Measurements from ENCODE around the gene CTBP2. TPM values are rescaled to one million over a fixed set of nuclear protein-coding genes. Genes with fewer than 3 reads are reported as not detected.
A peak's percentile ranks its signal among the peaks of the same experiment; 100 is the strongest.

The CTBP2 gene
- total RNA-seq, 1 experiment from 2014 or later = 191 TPM

GRCh38 chr10:125127110-125127509 lies 33.3 kb downstream of the CTBP2 start:
- peak overlapping the region; percentile 19 for H3K27ac Mint-ChIP-seq
- H3K4me3 Mint-ChIP-seq = no peak overlapping the region
- peaks cover 55% of the 10 kb centered on the region for H3K36me3 Mint-ChIP-seq
- POLR2A ChIA-PET = no interaction called here
- TF ChIP-seq E2F4 (CRISPR knock-in tag; IDR thresholded peaks at IDR 0.05; ENCODE audit: borderline replicate concordance, low read depth) (no peak), ESRRA (CRISPR knock-in tag; IDR thresholded peaks at IDR 0.05; ENCODE audit: borderline replicate concordance) (no peak), AFF4 (CRISPR knock-in tag; IDR thresholded peaks at IDR 0.05; ENCODE audit: borderline replicate concordance) (no peak), ZNF423 (CRISPR knock-in tag; IDR thresholded peaks at IDR 0.05) (no peak), FOXP1 (CRISPR knock-in tag; IDR thresholded peaks at IDR 0.05; ENCODE audit: borderline replicate concordance) (no peak), ZNF512 (CRISPR knock-in tag; IDR thresholded peaks at IDR 0.05; ENCODE audit: borderline replicate concordance) (no peak)
- DNase-seq (ENCODE audit: low spot score) (peak; percentile 7), ATAC-seq (no peak)
- H3K27me3 Mint-ChIP-seq (ENCODE audit: low read depth) = no peaks in the 10 kb centered on the region
- H3K9me3 Mint-ChIP-seq = no peaks in the 10 kb centered on the region
- CTCF ChIA-PET = interaction anchor here (0.6 to 1.1 kb wide), 4 partner anchors 66 to 211 kb away, joined by 3 to 4 read pairs (median 3); no protein-coding TSS in a partner anchor
- H3K4me1 Mint-ChIP-seq = peaks cover 92% of the 10 kb centered on the region

GRCh38 chr10:125125951-125126735 lies 34.2 kb downstream of the CTBP2 start:
- H3K4me3 Mint-ChIP-seq = no peak overlapping the region
- CTCF ChIA-PET = interaction anchor here (0.6 to 1.1 kb wide), 4 partner anchors 65 to 212 kb away, joined by 3 to 4 read pairs (median 3); no protein-coding TSS in a partner anchor
- no peak; the same call in 1 of the 2 replicates for ATAC-seq
- POLR2A ChIA-PET = interaction anchor here (0.5 kb wide), 1 partner anchor 36 kb away, joined by 3 read pairs; no protein-coding TSS in a partner anchor
- TF ChIP-seq TEAD1 (CRISPR knock-in tag; IDR thresholded peaks at IDR 0.05) = no peak
- no peak for TF ChIP-seq FOXK1 (CRISPR knock-in tag; IDR thresholded peaks at IDR 0.05)
- TF ChIP-seq IRF2 (CRISPR knock-in tag; IDR thresholded peaks at IDR 0.05; ENCODE audit: borderline replicate concordance, low read depth) = no peak
- no peak for TF ChIP-seq ZNF121 (CRISPR knock-in tag; IDR thresholded peaks at IDR 0.05)
- no peak for TF ChIP-seq ATF2 (CRISPR knock-in tag; IDR thresholded peaks at IDR 0.05; ENCODE audit: borderline replicate concordance, low read depth)
- no peak for TF ChIP-seq AR (CRISPR knock-in tag; IDR thresholded peaks at IDR 0.05)
- no peak for TF ChIP-seq MLX (CRISPR knock-in tag; IDR thresholded peaks at IDR 0.05)
- no peak for TF ChIP-seq MXD4 (CRISPR knock-in tag; IDR thresholded peaks at IDR 0.05; ENCODE audit: borderline replicate concordance)
- no peak for TF ChIP-seq ERG (CRISPR knock-in tag; IDR thresholded peaks at IDR 0.05)
- H3K4me1 Mint-ChIP-seq = peaks cover 92% of the 10 kb centered on the region
- no peaks in the 10 kb centered on the region for H3K27me3 Mint-ChIP-seq (ENCODE audit: low read depth)
- peak overlapping the region; percentile 39; the same call in 1 of the 2 replicates for H3K27ac Mint-ChIP-seq
- H3K9me3 Mint-ChIP-seq = no peaks in the 10 kb centered on the region
- H3K36me3 Mint-ChIP-seq = peaks cover 54% of the 10 kb centered on the region
- no peak for DNase-seq (ENCODE audit: low spot score)

Measured in WTC11 (cell line).